Bronchial epithelial cell (primary cell): ENCODE results near the gene EPYC. TPM values are rescaled to one million over a fixed set of nuclear protein-coding genes. Genes with fewer than 3 reads are reported as not detected.

Experiments used
- DNase-seq: peaks from one replicate; pipeline ENCODE4 v3.0.0-alpha.2; 2010; ENCODE audit warnings: low read depth
- FAIRE-seq: peaks from 2 replicates; lab custom pipeline; 2011; peaks lifted over from hg19 to GRCh38; lab: Jason Lieb, UNC
- H3K27me3 ChIP-seq: 2 replicates; pipeline ENCODE4 v1.5.1; 2011; ENCODE audit warnings: low read length; ENCODE audit not compliant: control insufficient read depth, insufficient read depth
- H3K36me3 ChIP-seq: 2 replicates; pipeline ENCODE4 v1.5.1; 2011; ENCODE audit warnings: low read length; ENCODE audit not compliant: control insufficient read depth, insufficient read depth
- H3K4me3 ChIP-seq: 2 replicates; pipeline ENCODE4 v1.5.1; 2011; ENCODE audit warnings: mild to moderate bottlenecking, low read depth, low read length, control low read depth
- total RNA-seq: library from RNA; depleted of rRNA; stranded (reverse); fragments of >200 nt; gene quantifications from 2 replicates; pipeline ENCODE4 v1.2.1, GENCODE V29; 2014
- TF ChIP-seq, protein P1 (sequence below): IDR thresholded peaks from 2 replicates; pipeline ENCODE4 v1.5.1; 2011; ENCODE audit warnings: mild to moderate bottlenecking, moderate library complexity, low read length, control low read depth, inconsistent platforms; ENCODE audit not compliant: insufficient read depth, severe bottlenecking

The EPYC gene
- total RNA-seq, 1 donor from 2014 or later, result not detected

GRCh38 chr12:91040096-91040755, 35.5 kb upstream of the EPYC start:
- TF ChIP-seq, protein P1, sequence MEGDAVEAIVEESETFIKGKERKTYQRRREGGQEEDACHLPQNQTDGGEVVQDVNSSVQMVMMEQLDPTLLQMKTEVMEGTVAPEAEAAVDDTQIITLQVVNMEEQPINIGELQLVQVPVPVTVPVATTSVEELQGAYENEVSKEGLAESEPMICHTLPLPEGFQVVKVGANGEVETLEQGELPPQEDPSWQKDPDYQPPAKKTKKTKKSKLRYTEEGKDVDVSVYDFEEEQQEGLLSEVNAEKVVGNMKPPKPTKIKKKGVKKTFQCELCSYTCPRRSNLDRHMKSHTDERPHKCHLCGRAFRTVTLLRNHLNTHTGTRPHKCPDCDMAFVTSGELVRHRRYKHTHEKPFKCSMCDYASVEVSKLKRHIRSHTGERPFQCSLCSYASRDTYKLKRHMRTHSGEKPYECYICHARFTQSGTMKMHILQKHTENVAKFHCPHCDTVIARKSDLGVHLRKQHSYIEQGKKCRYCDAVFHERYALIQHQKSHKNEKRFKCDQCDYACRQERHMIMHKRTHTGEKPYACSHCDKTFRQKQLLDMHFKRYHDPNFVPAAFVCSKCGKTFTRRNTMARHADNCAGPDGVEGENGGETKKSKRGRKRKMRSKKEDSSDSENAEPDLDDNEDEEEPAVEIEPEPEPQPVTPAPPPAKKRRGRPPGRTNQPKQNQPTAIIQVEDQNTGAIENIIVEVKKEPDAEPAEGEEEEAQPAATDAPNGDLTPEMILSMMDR, result no peak
- no peaks in the 10 kb centered on the region for H3K27me3 ChIP-seq
- no peaks in the 10 kb centered on the region for H3K36me3 ChIP-seq
- DNase-seq (peak; percentile 43), FAIRE-seq (no peak)
- no peak overlapping the region for H3K4me3 ChIP-seq

DNA sequence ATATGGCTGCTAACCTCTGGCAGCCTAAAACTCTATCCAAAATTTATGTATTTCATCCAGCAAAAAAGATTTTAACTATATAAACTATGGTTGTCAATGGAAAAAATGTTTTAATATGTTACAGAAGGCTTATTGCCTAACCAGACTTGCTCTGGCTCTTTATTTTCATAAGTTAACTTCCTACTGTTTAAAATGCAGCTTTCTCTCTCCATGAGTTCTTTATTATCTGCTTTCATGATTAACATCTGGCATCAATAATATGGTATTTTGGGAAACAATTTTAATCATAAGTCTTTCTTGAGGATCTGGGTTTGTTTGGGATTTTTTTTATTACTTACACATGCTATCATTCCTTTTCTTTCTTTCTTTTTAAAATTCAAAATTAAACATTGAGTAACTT, 32.5 kb upstream of the EPYC start:
- no peak for FAIRE-seq
- no peak overlapping the region for H3K4me3 ChIP-seq
- no peak for DNase-seq
- H3K27me3 ChIP-seq, result peaks cover 2% of the 10 kb centered on the region
- no peaks in the 10 kb centered on the region for H3K36me3 ChIP-seq
- TF ChIP-seq, protein P1, result no peak

DNA sequence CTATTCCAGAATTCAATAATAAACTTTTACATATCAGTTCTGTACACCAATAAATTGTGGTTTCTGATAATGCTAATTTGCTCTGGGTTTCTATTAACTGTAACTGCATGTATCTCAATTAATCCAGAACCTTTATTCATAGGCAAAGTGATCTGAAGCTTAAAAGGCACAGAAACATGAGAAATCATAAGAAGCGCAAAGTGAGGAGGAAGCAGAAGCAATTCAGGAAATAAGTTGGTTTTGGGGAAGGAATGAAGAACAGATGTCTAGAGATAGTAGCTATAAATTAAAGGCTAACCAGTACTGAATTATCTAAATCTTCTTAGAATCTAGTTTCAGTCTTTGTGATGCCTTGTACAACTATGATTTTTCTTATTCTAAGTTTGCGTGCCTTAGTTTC, 28.5 kb upstream of the EPYC start:
- peaks cover 2% of the 10 kb centered on the region for H3K27me3 ChIP-seq
- DNase-seq, result no peak
- TF ChIP-seq, protein P1, result no peak
- FAIRE-seq, result no peak
- no peak overlapping the region for H3K4me3 ChIP-seq
- H3K36me3 ChIP-seq, result no peaks in the 10 kb centered on the region

DNA sequence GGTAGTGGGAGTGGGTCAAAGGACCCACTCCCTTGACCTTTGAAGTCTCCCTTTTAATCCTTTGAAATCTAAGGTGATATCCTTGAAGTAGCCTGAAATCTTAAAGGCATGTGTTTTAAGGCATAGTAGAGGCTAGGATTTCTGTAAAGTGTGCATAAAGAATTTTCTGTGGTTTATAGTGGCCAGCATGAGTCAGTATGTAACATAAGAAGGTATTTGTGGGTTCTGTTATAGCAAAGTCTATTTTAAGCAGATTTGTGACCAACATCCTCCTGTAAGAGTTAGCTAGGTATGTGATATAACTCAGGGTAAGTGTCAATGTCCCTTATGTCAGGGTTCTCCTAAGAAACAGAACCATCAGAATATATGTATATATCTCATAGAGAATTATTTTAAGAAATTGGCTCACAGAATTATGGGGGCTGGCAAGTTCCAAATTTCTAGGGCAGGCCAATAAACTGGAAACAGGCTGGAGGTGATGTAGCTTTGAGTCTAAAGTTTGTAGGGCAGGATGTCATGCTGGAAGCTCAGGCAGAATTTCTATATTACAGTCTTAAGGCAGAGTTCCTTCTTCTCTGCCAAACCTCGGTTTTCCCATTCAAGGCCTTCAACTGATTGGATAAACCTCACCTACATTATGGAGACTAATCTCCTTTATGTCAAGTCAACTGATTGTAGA, 18.7 kb upstream of the EPYC start:
- FAIRE-seq, result no peak
- Histone ChIP-seq H3K4me3 (no peak overlapping the region), H3K36me3 (no peaks in the 10 kb centered on the region), H3K27me3 (no peaks in the 10 kb centered on the region)
- TF ChIP-seq, protein P1, result no peak
- peak; percentile 82 for DNase-seq

- DNase-seq (no peak), FAIRE-seq (no peak)
- TF ChIP-seq, protein P1, result no peak
- Histone ChIP-seq H3K36me3 (no peaks in the 10 kb centered on the region), H3K27me3 (no peaks in the 10 kb centered on the region), H3K4me3 (no peak overlapping the region)
Observed at GRCh38 chr12:91021076-91021475, 16.3 kb upstream of the EPYC start.
